Motor neuron (in vitro differentiated cells): ENCODE results near the gene BICC1. TPM values are rescaled to one million over a fixed set of nuclear protein-coding genes. Genes with fewer than 3 reads are reported as not detected.

ENCODE experiments used
- ATAC-seq, 8 experiments: fragments of 200-7000 bp; cut with Tn5 transposase; replicated peaks in 6 of 8; 2 replicates each; pipeline ENCODE4 v1.8.0; 2021; ENCODE audit warnings: mild to moderate bottlenecking in 8 of 8, moderate library complexity in 8 of 8
- H3K27ac ChIP-seq, 2 donors: fragments of 250-450 bp; sonication (Bioruptor Pico); 2 replicates each; pipeline ENCODE4 v1.9.0; 2021; ENCODE audit warnings: antibody characterized with exemption in 2 of 2, mild to moderate bottlenecking in 2 of 2, moderate library complexity in 1 of 2
- H3K4me1 ChIP-seq, 2 donors: fragments of 250-450 bp; sonication (Bioruptor Pico); replicated peaks in 1 of 2; 2 replicates each; pipeline ENCODE4 v1.6.1; 2021; ENCODE audit warnings: antibody characterized with exemption in 2 of 2, mild to moderate bottlenecking in 2 of 2, moderate library complexity in 1 of 2
- H3K4me3 ChIP-seq, 5 donors: fragments of 250-450 bp; sonication (Bioruptor Pico); 2 replicates each; pipeline ENCODE4 v1.9.0; 2021; ENCODE audit warnings: antibody characterized with exemption in 5 of 5, mild to moderate bottlenecking in 5 of 5, moderate library complexity in 4 of 5
- WGBS, 10 experiments: fragments of 450-650 bp; shearing (Covaris generic); methylation state at CpG; one replicate each; pipeline ENCODE4 v1.0.0; 2022; 5-methylcytosine and 5-hydroxymethylcytosine counted together
- in situ Hi-C, 9 experiments: fragments of 400-800 bp; cut with MboI; loops; one replicate each; pipeline ENCODE4 v1.15.0; 2021; ENCODE audit warnings: low sequenced_read_pairs in 9 of 9, low pct_unique_long_range_greater_than_20kb in 2 of 9; ENCODE audit not compliant: unreplicated experiment in 9 of 9
- total RNA-seq, 8 experiments: library from RNA; unstranded; fragments of 300-600 nt; gene quantifications; 2 replicates each; pipeline versions ENCODE4 v1.2.3 to v1.2.4, GENCODE V29; 2022

BICC1 gene
- total RNA-seq, 8 experiments from 2014 or later = 0.15 to 28.2 (median 3.2) TPM

GRCh38 chr10:58488921-58489320 lies 23.8 kb upstream of the BICC1 start:
- in situ Hi-C loops = no loop called here
- no peak for ATAC-seq
- H3K27ac ChIP-seq = no peak overlapping the region
- H3K4me1 ChIP-seq = no peaks in the 10 kb centered on the region
- H3K4me3 ChIP-seq = no peak overlapping the region
- 9 to 100% (median 81%) methylated on average over 1 to 2 of the region's 2 CpGs; no CpG with 5 or more reads in 1 of the 10 experiments for WGBS, 10 experiments

GRCh38 chr10:58502956-58503355 lies 9.7 kb upstream of the BICC1 start:
- 60 to 80% (median 80%) methylated on average over 1 of the region's 1 CpG; no CpG with 5 or more reads in 7 of the 10 experiments for WGBS, 10 experiments
- ATAC-seq = no peak
- H3K4me3 ChIP-seq = no peak overlapping the region
- in situ Hi-C loops = no loop called here
- no peaks in the 10 kb centered on the region for H3K4me1 ChIP-seq
- no peak overlapping the region for H3K27ac ChIP-seq

- Histone ChIP-seq H3K27ac (no peak overlapping the region), H3K4me1 (peaks cover 2 to 3% of the 10 kb centered on the region in 2 donors), H3K4me3 (no peak overlapping the region)
- WGBS, 10 experiments = 0 to 73% (median 34%) methylated on average over 2 of the region's 2 CpGs; no CpG with 5 or more reads in 1 of the 10 experiments
- ATAC-seq = no peak
- in situ Hi-C loops = no loop called here
These were observed 4.4 kb upstream of the BICC1 start for GRCh38 chr10:58508316-58508715.

DNA sequence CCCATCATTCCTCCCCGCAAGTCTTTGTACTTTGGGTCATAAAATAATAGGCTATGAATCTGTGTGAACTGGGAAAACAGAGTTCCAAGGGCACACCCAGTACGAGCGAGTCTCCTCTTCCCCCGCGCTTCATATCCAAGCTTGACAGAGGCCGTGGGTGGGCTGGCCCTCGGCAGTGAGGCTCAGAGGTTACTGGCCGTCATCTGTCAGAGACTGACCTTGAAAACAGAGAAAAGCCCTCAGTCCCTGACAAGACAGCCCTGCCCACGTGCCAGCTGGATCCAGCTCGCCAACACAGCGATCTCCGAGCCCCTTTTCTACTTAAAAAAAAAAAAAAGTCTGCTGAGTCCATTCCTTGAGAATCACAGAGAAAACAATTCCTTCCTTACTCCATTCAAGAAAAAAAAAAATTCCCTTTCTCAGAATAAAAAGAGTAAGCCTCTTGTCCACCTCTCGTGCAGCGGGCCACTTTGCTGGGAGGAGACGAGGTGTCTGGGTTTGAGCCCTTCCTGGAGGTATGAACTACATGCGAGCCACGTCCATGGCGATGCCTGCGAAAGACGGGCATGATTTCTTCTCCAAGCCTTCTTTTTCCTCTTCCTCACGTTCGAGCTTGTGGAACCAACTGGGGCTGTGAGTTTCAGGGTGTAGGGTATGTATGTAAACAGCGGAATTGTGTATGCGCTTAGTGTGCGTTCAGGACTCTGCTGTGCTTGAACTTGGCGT lies 744 bp upstream of the BICC1 start:
- H3K27ac ChIP-seq = peak overlapping the region in 1 of 2 donors; percentile 79
- peak overlapping the region; percentile 50 to 88 (median 71) for H3K4me3 ChIP-seq
- in situ Hi-C loops = no loop called here
- peak in 5 of 8 experiments; percentile 1 to 24 (median 12) for ATAC-seq
- H3K4me1 ChIP-seq = peaks cover 7 to 9% of the 10 kb centered on the region in 2 donors
- 0 to 30% (median 3%) methylated on average over 3 to 12 of the region's 26 CpGs; no CpG with 5 or more reads in 1 of the 10 experiments for WGBS, 10 experiments

- Histone ChIP-seq H3K27ac (peak overlapping the region in 1 of 2 donors; percentile 79), H3K4me1 (peaks cover 7 to 9% of the 10 kb centered on the region in 2 donors), H3K4me3 (peak overlapping the region; percentile 50 to 88 (median 71))
- WGBS, 10 experiments = 0 to 20% (median 0%) methylated on average over 1 to 20 of the region's 53 CpGs; no CpG with 5 or more reads in 3 of the 10 experiments
- in situ Hi-C loops = no loop called here
- peak; percentile 11 to 61 (median 23) for ATAC-seq
These were observed 777 bp downstream of the BICC1 start for GRCh38 chr10:58513188-58514110.

GRCh38 chr10:58514111-58514770 lies 1.6 kb downstream of the BICC1 start:
- Histone ChIP-seq H3K4me1 (peaks cover 7 to 9% of the 10 kb centered on the region in 2 donors), H3K4me3 (peak overlapping the region; percentile 50 to 88 (median 71)), H3K27ac (no peak overlapping the region)
- WGBS, 10 experiments = 1 to 37% (median 16%) methylated on average over 3 to 13 of the region's 13 CpGs
- in situ Hi-C loops = no loop called here
- no peak for ATAC-seq

- 77 to 100% (median 90%) methylated on average over 1 to 4 of the region's 4 CpGs; no CpG with 5 or more reads in 1 of the 10 experiments for WGBS, 10 experiments
- peak overlapping the region in 1 of 5 donors; percentile 62 for H3K4me3 ChIP-seq
- H3K4me1 ChIP-seq = peaks cover 7 to 9% of the 10 kb centered on the region in 2 donors
- no peak for ATAC-seq
- in situ Hi-C loops = no loop called here
- H3K27ac ChIP-seq = no peak overlapping the region
These were observed 2.7 kb downstream of the BICC1 start for GRCh38 chr10:58515291-58515941.

DNA sequence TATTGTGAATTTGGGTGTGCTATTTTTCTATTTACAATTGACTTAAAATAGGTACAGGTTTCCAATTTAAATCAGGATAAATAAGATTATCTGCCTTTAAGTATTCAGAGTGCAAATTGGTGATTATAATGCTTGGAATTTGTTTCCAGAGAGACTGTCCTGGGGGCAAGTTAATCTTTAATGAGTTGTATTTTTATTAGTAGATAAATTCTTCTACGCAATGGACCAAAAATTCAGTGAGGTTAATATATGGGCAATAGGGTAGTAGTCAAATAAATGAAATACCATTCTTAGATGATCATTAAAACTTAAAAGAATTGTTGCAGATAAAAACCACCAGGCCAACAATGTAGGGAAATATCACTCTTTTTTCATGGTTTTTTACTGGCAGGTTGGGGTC lies 3.4 kb downstream of the BICC1 start:
- Histone ChIP-seq H3K27ac (no peak overlapping the region), H3K4me3 (no peak overlapping the region), H3K4me1 (peaks cover 7 to 9% of the 10 kb centered on the region in 2 donors)
- in situ Hi-C loops = no loop called here
- 40 to 100% (median 90%) methylated on average over 1 of the region's 1 CpG; no CpG with 5 or more reads in 2 of the 10 experiments for WGBS, 10 experiments
- no peak for ATAC-seq

- ATAC-seq = no peak
- Histone ChIP-seq H3K4me1 (peaks cover 3 to 8% of the 10 kb centered on the region in 2 donors), H3K4me3 (no peak overlapping the region), H3K27ac (no peak overlapping the region)
- in situ Hi-C loops = no loop called here
These were observed 4.0 kb downstream of the BICC1 start for GRCh38 chr10:58516671-58517070.

GRCh38 chr10:58517081-58517480 lies 4.4 kb downstream of the BICC1 start:
- H3K4me3 ChIP-seq = no peak overlapping the region
- 29 to 100% (median 47%) methylated on average over 1 of the region's 1 CpG; no CpG with 5 or more reads in 2 of the 10 experiments for WGBS, 10 experiments
- peaks cover 3 to 8% of the 10 kb centered on the region in 2 donors for H3K4me1 ChIP-seq
- in situ Hi-C loops = no loop called here
- ATAC-seq = no peak
- H3K27ac ChIP-seq = no peak overlapping the region

- in situ Hi-C loops = no loop called here
- no peak overlapping the region for H3K4me3 ChIP-seq
- no peak for ATAC-seq
These were observed 5.1 kb downstream of the BICC1 start for GRCh38 chr10:58517491-58518355.

GRCh38 chr10:58518775-58519174 lies 6.1 kb downstream of the BICC1 start:
- in situ Hi-C loops = no loop called here

More at GRCh38 chr10:58517491-58518355, 5.1 kb downstream of the BICC1 start:
- Histone ChIP-seq H3K4me1 (peaks cover 3 to 8% of the 10 kb centered on the region in 2 donors), H3K27ac (no peak overlapping the region)
- WGBS, 10 experiments = 44 to 100% (median 74%) methylated on average over 1 to 4 of the region's 4 CpGs

More at GRCh38 chr10:58518775-58519174, 6.1 kb downstream of the BICC1 start:
- Histone ChIP-seq H3K27ac (no peak overlapping the region), H3K4me3 (no peak overlapping the region), H3K4me1 (peaks cover 3 to 8% of the 10 kb centered on the region in 2 donors)
- 20 to 100% (median 89%) methylated on average over 1 to 4 of the region's 6 CpGs; no CpG with 5 or more reads in 2 of the 10 experiments for WGBS, 10 experiments
- ATAC-seq = no peak
